PFSK-1 (cell line): Measurements from ENCODE around the gene ATG4B.

Source experiments
- FOXP2 ChIP-seq: optimal IDR thresholded peaks from 2 replicates; pipeline ENCODE3; 2011; ENCODE audit warnings: borderline replicate concordance, control low read depth, inconsistent platforms; ENCODE audit not compliant: insufficient read depth; ENCODE audit errors: extremely low read length, extremely low read depth
- POLR2AphosphoS5 ChIP-seq: IDR thresholded peaks from 2 replicates; pipeline ENCODE4 v1.6.1; 2012; ENCODE audit warnings: low read depth, mild to moderate bottlenecking, control low read depth, low read length, moderate library complexity
- REST ChIP-seq, 2 experiments: IDR thresholded peaks; 2 replicates each; pipeline versions ENCODE4 v1.6.1 to v1.8.0; 2011 to 2012; ENCODE audit warnings: low read depth in 2 of 2, low read length in 2 of 2, control low read depth in 1 of 2, inconsistent platforms in 1 of 2, mild to moderate bottlenecking in 1 of 2, moderate library complexity in 1 of 2; ENCODE audit not compliant: insufficient read depth in 1 of 2
- SIN3A ChIP-seq: IDR thresholded peaks from 2 replicates; pipeline ENCODE4 v1.6.1; 2012; ENCODE audit warnings: mild to moderate bottlenecking, low read length, moderate library complexity, borderline replicate concordance; ENCODE audit not compliant: insufficient read depth
- TAF1 ChIP-seq: IDR thresholded peaks from 2 replicates; pipeline ENCODE4 v1.6.1; 2012; ENCODE audit warnings: low read length, control low read depth, borderline replicate concordance; ENCODE audit not compliant: insufficient read depth

The ATG4B gene

DNA sequence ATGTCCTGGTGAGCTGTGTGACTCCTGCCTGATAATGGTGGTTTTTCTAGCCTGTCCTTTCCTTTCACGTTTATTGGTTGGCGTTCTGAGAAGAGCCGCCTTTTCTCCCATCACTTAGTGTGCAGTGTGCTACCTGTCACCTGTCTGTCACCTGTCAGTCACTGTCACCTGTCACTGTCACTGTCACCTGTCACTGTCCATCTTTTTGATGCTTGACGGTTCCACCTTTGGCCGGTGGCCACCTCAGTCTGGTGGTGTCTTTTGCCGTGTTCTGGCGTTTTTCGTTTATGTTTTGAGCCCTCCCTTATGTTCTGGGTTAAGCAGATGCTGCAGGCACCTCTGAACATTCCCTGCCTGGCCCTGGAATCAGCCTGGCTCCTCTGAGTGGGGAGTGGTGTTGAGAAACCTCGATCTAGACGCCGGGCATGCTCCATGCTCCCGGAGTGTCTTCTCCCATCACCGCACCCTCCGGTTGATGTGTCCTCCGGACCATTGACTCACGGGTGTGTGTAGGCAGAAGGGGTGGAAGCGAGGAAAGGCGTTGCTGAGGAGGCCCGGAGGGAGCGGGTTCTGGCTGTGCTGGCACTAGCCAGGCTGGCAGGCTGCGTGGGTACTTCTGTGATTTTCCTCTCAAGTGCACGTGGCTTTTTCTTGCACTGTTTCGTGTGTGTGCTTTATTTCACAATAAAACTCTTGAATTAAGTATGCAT is 28.4 kb downstream of the ATG4B start:
- TF ChIP-seq TAF1 (no peak), FOXP2 (no peak), REST (IDR thresholded peaks at IDR 0.05; ENCODE audit: insufficient read depth in 1 of 2, low read depth in 2 of 2, low read length in 2 of 2) (no peak), SIN3A (no peak), POLR2AphosphoS5 (no peak)

DNA sequence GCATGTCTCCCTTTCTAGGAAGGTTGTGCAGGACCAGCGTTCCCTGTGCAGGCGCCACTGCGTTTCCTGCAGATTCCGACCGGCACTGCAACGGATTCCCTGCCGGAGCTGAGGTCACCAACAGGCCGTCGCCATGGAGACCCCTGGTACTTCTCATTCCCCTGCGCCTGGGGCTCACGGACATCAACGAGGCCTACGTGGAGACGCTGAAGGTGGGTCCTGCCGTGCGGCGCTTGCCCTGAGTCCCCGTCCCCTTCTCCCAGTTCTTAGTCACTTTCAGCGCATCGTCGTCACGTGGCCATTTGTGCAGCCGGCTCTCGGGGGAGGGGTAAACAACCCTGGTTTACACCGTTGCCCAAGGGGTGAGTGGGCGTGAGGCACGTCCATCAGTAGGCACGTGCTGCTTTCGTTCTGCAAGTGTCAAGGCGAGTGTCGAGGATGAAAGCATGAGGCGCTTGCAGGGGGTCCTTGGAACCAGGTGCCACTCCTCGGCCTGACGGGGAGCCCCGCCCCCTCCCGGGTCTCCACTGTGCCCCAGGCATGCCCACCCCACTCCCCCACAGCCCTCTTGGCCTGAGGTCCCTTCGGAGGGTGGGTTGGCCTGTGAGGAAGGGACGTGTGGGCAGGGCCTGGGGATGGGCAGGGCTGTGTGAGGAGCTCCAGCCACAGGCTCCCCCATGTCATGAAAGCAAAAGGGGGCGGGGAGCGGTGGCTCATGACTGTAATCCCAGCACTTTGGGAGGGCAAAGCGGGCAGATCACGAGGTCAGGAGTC is 29.3 kb downstream of the ATG4B start:
- TF ChIP-seq FOXP2 = no peak
- TF ChIP-seq REST (IDR thresholded peaks at IDR 0.05; ENCODE audit: insufficient read depth in 1 of 2, low read depth in 2 of 2, low read length in 2 of 2) = no peak
- TF ChIP-seq POLR2AphosphoS5 = no peak
- TF ChIP-seq TAF1 = no peak

GRCh38 chr2:241668354-241668753 is 30.9 kb downstream of the ATG4B start:
- TF ChIP-seq SIN3A (no peak), FOXP2 (no peak), REST (IDR thresholded peaks at IDR 0.05; ENCODE audit: insufficient read depth in 1 of 2, low read depth in 2 of 2, low read length in 2 of 2) (no peak), POLR2AphosphoS5 (no peak), TAF1 (no peak)

GRCh38 chr2:241668839-241669238 is 31.3 kb downstream of the ATG4B start:
- no peak for TF ChIP-seq POLR2AphosphoS5
- no peak for TF ChIP-seq REST (IDR thresholded peaks at IDR 0.05; ENCODE audit: insufficient read depth in 1 of 2, low read depth in 2 of 2, low read length in 2 of 2)
- TF ChIP-seq TAF1 = no peak
- no peak for TF ChIP-seq SIN3A
- no peak for TF ChIP-seq FOXP2
